Tibial nerve (tissue), 3 donors: Measurements from ENCODE around the gene KCMF1.

Experiments
- CTCF ChIP-seq, 5 experiments: fragments of 200-600 bp in 3 of 5; fragments of 450-650 bp in 2 of 5; sonication (generic) in 3 of 5; IDR thresholded peaks; one replicate each; pipeline ENCODE4 v1.5.1; 2016 to 2019; ENCODE audit warnings: antibody characterized with exemption in 5 of 5, mild to moderate bottlenecking in 3 of 5, moderate library complexity in 2 of 5
- POLR2A ChIP-seq, 2 donors: fragments of 450-650 bp; IDR thresholded peaks; one replicate each; pipeline ENCODE4 v1.6.1; 2017; ENCODE audit warnings: antibody characterized with exemption in 2 of 2, mild to moderate bottlenecking in 2 of 2, moderate library complexity in 2 of 2

GRCh38 chr2:85002534-85002933 lies 31.6 kb downstream of the KCMF1 start:
- TF ChIP-seq CTCF (IDR thresholded peaks at IDR 0.05): no peak
- no peak for TF ChIP-seq POLR2A (IDR thresholded peaks at IDR 0.05)
